IPS DF 6.9 (cell line): ENCODE measurements around the gene DCD.
"Not testable (repeated sequence)": the region's sequence is repeated elsewhere in the genome, so short reads cannot be mapped to it uniquely, and the experiment has no call there.

Experiments
- DNase-seq: peaks from one replicate; pipeline ENCODE4 v3.0.0-alpha.2; 2013; ENCODE audit warnings: low read depth, low spot score
- H3K27ac ChIP-seq: one replicate; pipeline ENCODE4 v1.5.1; 2013; ENCODE audit warnings: low read length, control low read depth
- H3K27me3 ChIP-seq: 2 replicates; pipeline ENCODE4 v1.6.1; 2013; ENCODE audit warnings: mild to moderate bottlenecking, low read length; ENCODE audit not compliant: control insufficient read depth, insufficient read depth
- H3K36me3 ChIP-seq: 2 replicates; pipeline ENCODE4 v1.6.1; 2013; ENCODE audit warnings: low read length; ENCODE audit not compliant: control insufficient read depth, insufficient read depth
- H3K4me1 ChIP-seq: 2 replicates; pipeline ENCODE4 v1.6.1; 2013; ENCODE audit warnings: low read length; ENCODE audit not compliant: control insufficient read depth, insufficient read depth
- H3K4me3 ChIP-seq: 2 replicates; pipeline ENCODE4 v1.5.1; 2013; ENCODE audit warnings: mild to moderate bottlenecking, low read length
- H3K9me3 ChIP-seq: 2 replicates; pipeline ENCODE4 v1.6.1; 2013; ENCODE audit warnings: low read length, inconsistent platforms; ENCODE audit not compliant: control insufficient read depth, insufficient read depth
- WGBS: extraction: QIAGEN DNeasy Blood & Tissue Kit; methylation state at CpG from one replicate; pipeline ENCODE4 v1.1.7; 2013; ENCODE audit warnings: mixed read lengths, missing lambda C conversion rate; ENCODE audit not compliant: insufficient read length, insufficient coverage; 5-methylcytosine and 5-hydroxymethylcytosine counted together

DCD gene

GRCh38 chr12:54654926-54655325, 6.8 kb upstream of the DCD start:
- DNase-seq: no peak
- no CpG with 5 or more reads among the region's 2 CpGs for WGBS
- Histone ChIP-seq H3K9me3 (no peaks in the 10 kb centered on the region), H3K36me3 (no peaks in the 10 kb centered on the region), H3K4me1 (peaks cover 2% of the 10 kb centered on the region; the same call in 1 of the 2 replicates), H3K4me3 (no peak overlapping the region), H3K27me3 (no peaks in the 10 kb centered on the region), H3K27ac (no peak overlapping the region)

GRCh38 chr12:54653025-54653424, 4.9 kb upstream of the DCD start:
- H3K9me3 ChIP-seq: no peaks in the 10 kb centered on the region
- no CpG with 5 or more reads among the region's 9 CpGs for WGBS
- no peaks in the 10 kb centered on the region; the same call in 1 of the 2 replicates for H3K4me1 ChIP-seq
- H3K4me3 ChIP-seq: no peak overlapping the region
- no peak for DNase-seq
- no peak overlapping the region for H3K27ac ChIP-seq
- H3K27me3 ChIP-seq: no peaks in the 10 kb centered on the region
- H3K36me3 ChIP-seq: no peaks in the 10 kb centered on the region

- H3K9me3 ChIP-seq: no peaks in the 10 kb centered on the region
- WGBS: no CpG with 5 or more reads among the region's 5 CpGs
- H3K4me1 ChIP-seq: no peaks in the 10 kb centered on the region; the same call in 1 of the 2 replicates
- no peak overlapping the region for H3K4me3 ChIP-seq
- no peak overlapping the region for H3K27ac ChIP-seq
- H3K27me3 ChIP-seq: no peaks in the 10 kb centered on the region
- DNase-seq: no peak
- H3K36me3 ChIP-seq: no peaks in the 10 kb centered on the region
These were observed 2.7 kb upstream of the DCD start for GRCh38 chr12:54650889-54651288.

- no peaks in the 10 kb centered on the region; the same call in 1 of the 2 replicates for H3K4me1 ChIP-seq
- no peak overlapping the region for H3K4me3 ChIP-seq
- H3K27me3 ChIP-seq: no peaks in the 10 kb centered on the region
- H3K36me3 ChIP-seq: no peaks in the 10 kb centered on the region
- no CpG with 5 or more reads among the region's 4 CpGs for WGBS
- no peaks in the 10 kb centered on the region for H3K9me3 ChIP-seq
- H3K27ac ChIP-seq: no peak overlapping the region
- DNase-seq: no peak
These were observed 2.2 kb upstream of the DCD start for GRCh38 chr12:54650409-54650808.

GRCh38 chr12:54649825-54650224, 1.7 kb upstream of the DCD start:
- DNase-seq: no peak
- WGBS: no CpG with 5 or more reads among the region's 1 CpG
- no peaks in the 10 kb centered on the region for H3K27me3 ChIP-seq
- no peak overlapping the region for H3K4me3 ChIP-seq
- H3K36me3 ChIP-seq: no peaks in the 10 kb centered on the region
- H3K9me3 ChIP-seq: no peaks in the 10 kb centered on the region
- H3K4me1 ChIP-seq: no peaks in the 10 kb centered on the region
- no peak overlapping the region for H3K27ac ChIP-seq

- no peaks in the 10 kb centered on the region for H3K4me1 ChIP-seq
- H3K9me3 ChIP-seq: no peaks in the 10 kb centered on the region
- no peak overlapping the region for H3K4me3 ChIP-seq
- H3K27me3 ChIP-seq: no peaks in the 10 kb centered on the region; the same call in 1 of the 2 replicates
- H3K27ac ChIP-seq: no peak overlapping the region
- no peak for DNase-seq
- H3K36me3 ChIP-seq: no peaks in the 10 kb centered on the region
- no CpG with 5 or more reads among the region's 1 CpG for WGBS
These were observed 6.6 kb downstream of the DCD start for GRCh38 chr12:54641554-54641953.

GRCh38 chr12:54641089-54641488, 7.1 kb downstream of the DCD start:
- Histone ChIP-seq H3K36me3 (no peaks in the 10 kb centered on the region), H3K4me3 (no peak overlapping the region), H3K4me1 (no peaks in the 10 kb centered on the region), H3K9me3 (no peaks in the 10 kb centered on the region), H3K27me3 (no peaks in the 10 kb centered on the region; the same call in 1 of the 2 replicates), H3K27ac (no peak overlapping the region)
- no CpG with 5 or more reads among the region's 4 CpGs for WGBS
- DNase-seq: no peak

- no CpG with 5 or more reads among the region's 2 CpGs for WGBS
- DNase-seq, H3K9me3 ChIP-seq: not testable (repeated sequence)
These were observed 9.1 kb downstream of the DCD start for GRCh38 chr12:54639112-54639511.

GRCh38 chr12:54634795-54635194, 13.4 kb downstream of the DCD start, which contains the start of gene LACRT:
TSS of gene LACRT (minus strand) at chr12:54634895. CDS start at chr12:54634841, 54 bp downstream.
- Histone ChIP-seq H3K9me3 (no peaks in the 10 kb centered on the region), H3K27ac (no peak within 1 kb of the TSS), H3K27me3 (no peaks in the 10 kb centered on the region; the same call in 1 of the 2 replicates), H3K4me3 (no peak within 1 kb of the TSS), H3K36me3 (no peaks in the 10 kb centered on the region), H3K4me1 (no peaks in the 10 kb centered on the region)
- no peak for DNase-seq
- WGBS: no CpG with 5 or more reads among the region's 2 CpGs

More at GRCh38 chr12:54639112-54639511, 9.1 kb downstream of the DCD start:
- not testable (repeated sequence) for H3K4me3 ChIP-seq, H3K4me1 ChIP-seq, H3K27me3 ChIP-seq, H3K36me3 ChIP-seq, H3K27ac ChIP-seq

- no peaks in the 10 kb centered on the region for H3K36me3 ChIP-seq
- no peaks in the 10 kb centered on the region; the same call in 1 of the 2 replicates for H3K27me3 ChIP-seq
- peak; percentile 13 for DNase-seq
- WGBS: no CpG with 5 or more reads among the region's 8 CpGs
- H3K27ac ChIP-seq: no peak overlapping the region
- no peaks in the 10 kb centered on the region for H3K9me3 ChIP-seq
- no peak overlapping the region for H3K4me3 ChIP-seq
- no peaks in the 10 kb centered on the region for H3K4me1 ChIP-seq
These were observed 16.0 kb downstream of the DCD start for GRCh38 chr12:54631988-54632728.

- Histone ChIP-seq H3K27me3 (no peaks in the 10 kb centered on the region), H3K36me3 (no peaks in the 10 kb centered on the region), H3K27ac (no peak overlapping the region), H3K9me3 (no peaks in the 10 kb centered on the region), H3K4me1 (no peaks in the 10 kb centered on the region), H3K4me3 (no peak overlapping the region)
- DNase-seq: no peak
- no CpG with 5 or more reads among the region's 5 CpGs for WGBS
These were observed 16.6 kb downstream of the DCD start for GRCh38 chr12:54631551-54631950.
